Measurements from ENCODE around the gene CATSPERE.

CATSPERE gene

GRCh38 chr1:244447552-244447951, 13.5 kb upstream of the CATSPERE start:
- no peak for ATAC-seq
- TF ChIP-seq ISL1 (CRISPR knock-in tag; IDR thresholded peaks at IDR 0.05) (no peak), BACH2 (CRISPR knock-in tag; IDR thresholded peaks at IDR 0.05; ENCODE audit: borderline replicate concordance) (no peak), ZNF70 (CRISPR knock-in tag; IDR thresholded peaks at IDR 0.05) (no peak), CSRNP3 (CRISPR knock-in tag; IDR thresholded peaks at IDR 0.05) (no peak), PPARA (CRISPR knock-in tag; IDR thresholded peaks at IDR 0.05; ENCODE audit: borderline replicate concordance) (no peak)

GRCh38 chr1:244448279-244449036, 12.6 kb upstream of the CATSPERE start:
- ATAC-seq: no peak
- TF ChIP-seq ZNF565 (CRISPR knock-in tag; conservative IDR thresholded peaks at IDR 0.05; ENCODE audit: low read depth) (no peak), ARNTL (CRISPR knock-in tag; IDR thresholded peaks at IDR 0.05; ENCODE audit: borderline replicate concordance, low read depth) (no peak), SNAI2 (CRISPR knock-in tag; IDR thresholded peaks at IDR 0.05) (no peak), TCF4 (CRISPR knock-in tag; IDR thresholded peaks at IDR 0.05; ENCODE audit: borderline replicate concordance) (no peak), TOX (CRISPR knock-in tag; IDR thresholded peaks at IDR 0.05; ENCODE audit: borderline replicate concordance) (no peak), BACH2 (CRISPR knock-in tag; IDR thresholded peaks at IDR 0.05; ENCODE audit: borderline replicate concordance) (no peak)
- TF ChIP-seq, protein P1, sequence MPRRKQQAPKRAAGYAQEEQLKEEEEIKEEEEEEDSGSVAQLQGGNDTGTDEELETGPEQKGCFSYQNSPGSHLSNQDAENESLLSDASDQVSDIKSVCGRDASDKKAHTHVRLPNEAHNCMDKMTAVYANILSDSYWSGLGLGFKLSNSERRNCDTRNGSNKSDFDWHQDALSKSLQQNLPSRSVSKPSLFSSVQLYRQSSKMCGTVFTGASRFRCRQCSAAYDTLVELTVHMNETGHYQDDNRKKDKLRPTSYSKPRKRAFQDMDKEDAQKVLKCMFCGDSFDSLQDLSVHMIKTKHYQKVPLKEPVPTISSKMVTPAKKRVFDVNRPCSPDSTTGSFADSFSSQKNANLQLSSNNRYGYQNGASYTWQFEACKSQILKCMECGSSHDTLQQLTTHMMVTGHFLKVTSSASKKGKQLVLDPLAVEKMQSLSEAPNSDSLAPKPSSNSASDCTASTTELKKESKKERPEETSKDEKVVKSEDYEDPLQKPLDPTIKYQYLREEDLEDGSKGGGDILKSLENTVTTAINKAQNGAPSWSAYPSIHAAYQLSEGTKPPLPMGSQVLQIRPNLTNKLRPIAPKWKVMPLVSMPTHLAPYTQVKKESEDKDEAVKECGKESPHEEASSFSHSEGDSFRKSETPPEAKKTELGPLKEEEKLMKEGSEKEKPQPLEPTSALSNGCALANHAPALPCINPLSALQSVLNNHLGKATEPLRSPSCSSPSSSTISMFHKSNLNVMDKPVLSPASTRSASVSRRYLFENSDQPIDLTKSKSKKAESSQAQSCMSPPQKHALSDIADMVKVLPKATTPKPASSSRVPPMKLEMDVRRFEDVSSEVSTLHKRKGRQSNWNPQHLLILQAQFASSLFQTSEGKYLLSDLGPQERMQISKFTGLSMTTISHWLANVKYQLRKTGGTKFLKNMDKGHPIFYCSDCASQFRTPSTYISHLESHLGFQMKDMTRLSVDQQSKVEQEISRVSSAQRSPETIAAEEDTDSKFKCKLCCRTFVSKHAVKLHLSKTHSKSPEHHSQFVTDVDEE (CRISPR knock-in tag; IDR thresholded peaks at IDR 0.05): no peak

- ATAC-seq: no peak
- TF ChIP-seq OSR1 (CRISPR knock-in tag; IDR thresholded peaks at IDR 0.05) (no peak), ZNF565 (CRISPR knock-in tag; conservative IDR thresholded peaks at IDR 0.05; ENCODE audit: low read depth) (no peak), ISL1 (CRISPR knock-in tag; IDR thresholded peaks at IDR 0.05) (no peak), RARB (CRISPR knock-in tag; IDR thresholded peaks at IDR 0.05) (no peak), ZNF8 (CRISPR knock-in tag; IDR thresholded peaks at IDR 0.05) (no peak)
Observed at GRCh38 chr1:244449936-244450508, 11.1 kb upstream of the CATSPERE start.

DNA sequence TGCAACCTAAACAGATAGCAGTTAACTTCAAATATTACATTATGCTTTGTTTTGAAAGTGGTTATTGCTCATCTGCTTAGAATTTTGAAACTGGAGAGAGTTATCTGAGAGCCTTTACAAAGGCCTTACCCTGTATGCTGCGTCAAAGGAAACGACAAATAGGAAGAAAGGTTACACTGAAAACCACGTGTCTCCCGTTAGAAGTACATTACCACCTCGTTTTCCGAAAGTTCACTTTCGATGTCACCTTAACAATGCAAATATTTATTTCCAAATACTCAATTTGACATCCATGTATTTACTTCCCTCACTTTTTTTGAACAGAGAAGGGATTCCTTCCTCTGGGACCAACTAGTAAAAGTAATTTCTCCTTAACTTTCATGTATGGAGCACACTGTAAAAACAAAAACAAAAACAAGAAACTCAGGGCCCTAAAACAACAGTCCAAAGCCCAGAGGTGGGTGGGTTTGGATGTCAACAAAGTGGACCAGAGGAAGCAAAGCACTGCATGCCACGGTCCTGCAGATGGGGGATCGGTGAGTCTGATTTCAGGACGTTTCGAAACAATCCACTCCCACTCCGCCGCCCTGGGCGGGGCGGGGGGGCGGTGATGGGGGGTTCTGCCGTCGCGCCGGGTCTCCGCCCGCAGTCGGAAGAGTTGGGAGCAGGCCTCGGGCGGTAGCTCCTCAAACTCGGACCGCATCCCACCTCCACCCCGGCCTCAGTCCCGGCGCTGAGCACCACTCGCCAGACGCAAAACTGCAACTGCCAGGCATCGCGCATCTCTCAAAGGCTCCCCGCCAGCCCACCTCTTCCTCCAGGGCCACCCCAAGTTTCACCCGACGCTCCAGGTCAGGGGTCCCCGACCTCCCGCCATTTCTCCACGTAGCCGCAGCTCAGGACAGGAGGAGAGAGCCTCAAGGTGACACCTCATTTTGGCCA, 10.2 kb upstream of the CATSPERE start:
- peak; percentile 40 for ATAC-seq
- TF ChIP-seq, protein P2, sequence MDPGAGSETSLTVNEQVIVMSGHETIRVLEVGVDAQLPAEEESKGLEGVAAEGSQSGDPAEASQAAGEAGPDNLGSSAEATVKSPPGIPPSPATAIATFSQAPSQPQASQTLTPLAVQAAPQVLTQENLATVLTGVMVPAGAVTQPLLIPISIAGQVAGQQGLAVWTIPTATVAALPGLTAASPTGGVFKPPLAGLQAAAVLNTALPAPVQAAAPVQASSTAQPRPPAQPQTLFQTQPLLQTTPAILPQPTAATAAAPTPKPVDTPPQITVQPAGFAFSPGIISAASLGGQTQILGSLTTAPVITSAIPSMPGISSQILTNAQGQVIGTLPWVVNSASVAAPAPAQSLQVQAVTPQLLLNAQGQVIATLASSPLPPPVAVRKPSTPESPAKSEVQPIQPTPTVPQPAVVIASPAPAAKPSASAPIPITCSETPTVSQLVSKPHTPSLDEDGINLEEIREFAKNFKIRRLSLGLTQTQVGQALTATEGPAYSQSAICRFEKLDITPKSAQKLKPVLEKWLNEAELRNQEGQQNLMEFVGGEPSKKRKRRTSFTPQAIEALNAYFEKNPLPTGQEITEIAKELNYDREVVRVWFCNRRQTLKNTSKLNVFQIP (CRISPR knock-in tag; IDR thresholded peaks at IDR 0.05; ENCODE audit: borderline replicate concordance, low read depth): no peak
- TF ChIP-seq BACH2 (CRISPR knock-in tag; IDR thresholded peaks at IDR 0.05; ENCODE audit: borderline replicate concordance) (no peak), GLIS3 (CRISPR knock-in tag; IDR thresholded peaks at IDR 0.05) (no peak), PATZ1 (CRISPR knock-in tag; IDR thresholded peaks at IDR 0.05; ENCODE audit: borderline replicate concordance) (no peak), ZFP30 (CRISPR knock-in tag; IDR thresholded peaks at IDR 0.05) (no peak), ARNTL (CRISPR knock-in tag; IDR thresholded peaks at IDR 0.05; ENCODE audit: borderline replicate concordance, low read depth) (no peak), ESRRG (CRISPR knock-in tag; IDR thresholded peaks at IDR 0.05) (no peak), CREB5 (CRISPR knock-in tag; IDR thresholded peaks at IDR 0.05; ENCODE audit: low read depth) (no peak)
- TF ChIP-seq, protein P1 (CRISPR knock-in tag; IDR thresholded peaks at IDR 0.05): no peak

All from SK-N-SH treated with all-trans-retinoic acid at 6 μM for 48 hours (cell line).